CD14-positive monocyte (primary cell): ENCODE measurements around the gene CDK15. TPM values are rescaled to one million over a fixed set of nuclear protein-coding genes. Genes with fewer than 3 reads are reported as not detected.

Experiments used
- DNase-seq, 3 donors: peaks; one replicate each; pipeline ENCODE4 v3.0.0-alpha.2; 2011 to 2022
- H2AFZ ChIP-seq: 2 replicates; pipeline ENCODE4 v1.6.0; 2012; ENCODE audit warnings: mild to moderate bottlenecking, low read depth, low read length, inconsistent platforms; ENCODE audit not compliant: insufficient read depth, poor library complexity, severe bottlenecking
- H3K27ac ChIP-seq, 2 donors: 1 replicate in 1 of 2; 2 replicates in 1 of 2; pipeline ENCODE4 v1.5.1; 2012 to 2013; ENCODE audit warnings: low read length in 2 of 2, control low read depth in 1 of 2, inconsistent platforms in 1 of 2, low read depth in 1 of 2, mild to moderate bottlenecking in 1 of 2
- H3K27me3 ChIP-seq, 2 donors: one replicate each; pipeline versions ENCODE4 v1.6.0 to v1.6.1; 2011 to 2013; ENCODE audit warnings: low read length in 2 of 2; ENCODE audit not compliant: control insufficient read depth in 2 of 2, insufficient read depth in 2 of 2
- H3K36me3 ChIP-seq, 2 donors: replicated peaks in 1 of 2; 1 replicate in 1 of 2; 2 replicates in 1 of 2; pipeline versions ENCODE4 v1.5.1 to v1.6.1; 2012 to 2013; ENCODE audit warnings: low read length in 2 of 2, control low read depth in 1 of 2, inconsistent platforms in 1 of 2, mild to moderate bottlenecking in 1 of 2; ENCODE audit not compliant: insufficient read depth in 2 of 2, control insufficient read depth in 1 of 2
- H3K4me1 ChIP-seq, 2 donors: 1 replicate in 1 of 2; 2 replicates in 1 of 2; pipeline versions ENCODE4 v1.5.1 to v1.6.1; 2012 to 2013; ENCODE audit warnings: low read length in 2 of 2, control low read depth in 1 of 2, inconsistent platforms in 1 of 2, mild to moderate bottlenecking in 1 of 2, moderate library complexity in 1 of 2; ENCODE audit not compliant: insufficient read depth in 2 of 2, control insufficient read depth in 1 of 2
- H3K4me2 ChIP-seq: replicated peaks from 2 replicates; pipeline ENCODE3; 2012; ENCODE audit warnings: low read length, moderate library complexity, mild to moderate bottlenecking; ENCODE audit not compliant: poor library complexity, severe bottlenecking; ENCODE audit errors: extremely low read depth
- H3K4me3 ChIP-seq, 3 experiments: fragments of 200-600 bp in 1 of 3; sonication (generic) in 1 of 3; replicated peaks in 1 of 3; 1 replicate in 2 of 3; 2 replicates in 1 of 3; pipeline ENCODE4 v1.5.1; 2011 to 2013; ENCODE audit warnings: low read length in 3 of 3, mild to moderate bottlenecking in 3 of 3, control low read depth in 2 of 3, low read depth in 2 of 3, inconsistent platforms in 1 of 3, moderate library complexity in 1 of 3
- H3K79me2 ChIP-seq: 2 replicates; pipeline ENCODE4 v1.6.0; 2012; ENCODE audit warnings: mild to moderate bottlenecking, control low read depth, inconsistent platforms, low read length, moderate library complexity; ENCODE audit not compliant: insufficient read depth
- H3K9ac ChIP-seq: 2 replicates; pipeline ENCODE4 v1.6.0; 2017; ENCODE audit warnings: low read length, mild to moderate bottlenecking; ENCODE audit not compliant: insufficient read depth, poor library complexity, severe bottlenecking
- H3K9me3 ChIP-seq, 2 donors: replicated peaks in 1 of 2; 1 replicate in 1 of 2; 2 replicates in 1 of 2; pipeline versions ENCODE4 v1.5.1 to v1.6.1; 2012 to 2013; ENCODE audit warnings: low read length in 2 of 2, control low read depth in 1 of 2; ENCODE audit not compliant: control insufficient read depth in 1 of 2, insufficient read depth in 1 of 2
- H4K20me1 ChIP-seq: 2 replicates; pipeline ENCODE4 v1.6.0; 2012; ENCODE audit warnings: mild to moderate bottlenecking, low read length, control low read depth, moderate library complexity; ENCODE audit not compliant: insufficient read depth
- H3K27ac Mint-ChIP-seq, 7 donors: one replicate each; pipeline ENCODE4 v1.8.0; 2020; ENCODE audit warnings: mild to moderate bottlenecking in 7 of 7, mixed read lengths in 7 of 7, moderate library complexity in 6 of 7, inconsistent platforms in 2 of 7
- H3K27me3 Mint-ChIP-seq, 3 donors: one replicate each; pipeline ENCODE4 v1.8.0; 2021 to 2022; ENCODE audit warnings: low read depth in 3 of 3, mild to moderate bottlenecking in 3 of 3, mixed read lengths in 3 of 3, moderate library complexity in 3 of 3, inconsistent platforms in 1 of 3
- H3K36me3 Mint-ChIP-seq, 2 donors: one replicate each; pipeline ENCODE4 v1.8.0; 2020; ENCODE audit warnings: mixed read lengths in 2 of 2, inconsistent platforms in 1 of 2, mild to moderate bottlenecking in 1 of 2
- H3K4me1 Mint-ChIP-seq: one replicate; pipeline ENCODE4 v1.8.0; 2020; ENCODE audit warnings: mild to moderate bottlenecking, mixed read lengths
- H3K4me3 Mint-ChIP-seq, 2 donors: one replicate each; pipeline ENCODE4 v1.8.0; 2020; ENCODE audit warnings: mild to moderate bottlenecking in 2 of 2, mixed read lengths in 2 of 2, moderate library complexity in 1 of 2
- H3K9me3 Mint-ChIP-seq, 7 donors: one replicate each; pipeline ENCODE4 v1.8.0; 2020 to 2022; ENCODE audit warnings: mixed read lengths in 7 of 7, mild to moderate bottlenecking in 6 of 7, moderate library complexity in 6 of 7, inconsistent platforms in 2 of 7
- WGBS: methylation state at CpG from one replicate; pipeline ENCODE4 v1.1.5; 2013; ENCODE audit warnings: missing lambda C conversion rate; ENCODE audit not compliant: insufficient coverage; 5-methylcytosine and 5-hydroxymethylcytosine counted together
- intact Hi-C, 2 donors: fragments of 100-400 bp; cut with micrococcal nuclease; formaldehyde crosslinking; loops; one replicate each; pipeline versions ENCODE4 v1.15.0 to v1.15.1; 2023
- polyA plus RNA-seq, 3 donors: library from polyadenylated mRNA; depleted of rRNA in 1 of 3; unstranded in 2 of 3; stranded (reverse) in 1 of 3; fragments of 300-500 nt in 2 of 3; fragments of >200 nt in 1 of 3; fragmentation: Illumina TruSeq in 2 of 3; gene quantifications; 1 replicate in 2 of 3; 2 replicates in 1 of 3; pipeline ENCODE4 v1.2.3, GENCODE V29; 2012 to 2021
- TF ChIP-seq, protein P1 (sequence below): fragments of 200-600 bp; IDR thresholded peaks from one replicate; pipeline ENCODE4 v1.8.0; 2022; ENCODE audit warnings: antibody characterized with exemption, mild to moderate bottlenecking

The CDK15 gene
- polyA plus RNA-seq, 3 donors: not detected

DNA sequence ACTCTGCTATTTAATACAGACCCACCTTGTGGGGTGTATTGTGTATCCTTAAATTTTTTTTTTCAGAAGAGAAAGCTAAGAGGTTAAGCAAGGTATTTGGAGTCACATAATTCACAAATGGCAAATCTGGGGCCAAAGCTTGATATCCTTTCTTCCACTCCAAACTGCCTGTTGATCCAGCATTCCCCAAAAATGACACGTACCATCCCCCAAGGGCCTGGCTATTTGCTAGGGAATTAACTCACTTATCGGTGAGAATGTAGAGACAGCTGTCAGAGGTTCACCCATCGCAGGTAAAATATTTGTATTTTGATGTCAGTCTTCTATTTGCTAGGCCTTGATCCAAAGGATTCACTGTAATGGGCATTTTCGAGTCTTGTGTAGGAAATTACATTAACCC lies 123.7 kb downstream of the CDK15 start:
- Histone ChIP-seq H3K27ac (no peak overlapping the region), H3K79me2 (no peaks in the 10 kb centered on the region), H3K4me2 (no peak overlapping the region), H3K4me1 (no peaks in the 10 kb centered on the region), H2AFZ (no peak overlapping the region), H4K20me1 (no peaks in the 10 kb centered on the region), H3K27me3 (no peaks in the 10 kb centered on the region), H3K9me3 (no peaks in the 10 kb centered on the region), H3K36me3 (no peaks in the 10 kb centered on the region), H3K9ac (no peak overlapping the region), H3K4me3 (no peak overlapping the region)
- intact Hi-C loops: no loop called here
- Mint-ChIP-seq H3K27ac (no peak overlapping the region), H3K36me3 (no peaks in the 10 kb centered on the region), H3K27me3 (peaks cover 3 to 5% (median 5%) of the 10 kb centered on the region in 3 donors), H3K4me1 (peaks cover 4% of the 10 kb centered on the region), H3K9me3 (peaks cover 0 to 3% (median 0%) of the 10 kb centered on the region in 7 donors), H3K4me3 (no peak overlapping the region)
- DNase-seq: no peak
- TF ChIP-seq, protein P1, sequence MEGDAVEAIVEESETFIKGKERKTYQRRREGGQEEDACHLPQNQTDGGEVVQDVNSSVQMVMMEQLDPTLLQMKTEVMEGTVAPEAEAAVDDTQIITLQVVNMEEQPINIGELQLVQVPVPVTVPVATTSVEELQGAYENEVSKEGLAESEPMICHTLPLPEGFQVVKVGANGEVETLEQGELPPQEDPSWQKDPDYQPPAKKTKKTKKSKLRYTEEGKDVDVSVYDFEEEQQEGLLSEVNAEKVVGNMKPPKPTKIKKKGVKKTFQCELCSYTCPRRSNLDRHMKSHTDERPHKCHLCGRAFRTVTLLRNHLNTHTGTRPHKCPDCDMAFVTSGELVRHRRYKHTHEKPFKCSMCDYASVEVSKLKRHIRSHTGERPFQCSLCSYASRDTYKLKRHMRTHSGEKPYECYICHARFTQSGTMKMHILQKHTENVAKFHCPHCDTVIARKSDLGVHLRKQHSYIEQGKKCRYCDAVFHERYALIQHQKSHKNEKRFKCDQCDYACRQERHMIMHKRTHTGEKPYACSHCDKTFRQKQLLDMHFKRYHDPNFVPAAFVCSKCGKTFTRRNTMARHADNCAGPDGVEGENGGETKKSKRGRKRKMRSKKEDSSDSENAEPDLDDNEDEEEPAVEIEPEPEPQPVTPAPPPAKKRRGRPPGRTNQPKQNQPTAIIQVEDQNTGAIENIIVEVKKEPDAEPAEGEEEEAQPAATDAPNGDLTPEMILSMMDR: no peak
- 100% methylated on average over 2 of the region's 4 CpGs for WGBS

DNA sequence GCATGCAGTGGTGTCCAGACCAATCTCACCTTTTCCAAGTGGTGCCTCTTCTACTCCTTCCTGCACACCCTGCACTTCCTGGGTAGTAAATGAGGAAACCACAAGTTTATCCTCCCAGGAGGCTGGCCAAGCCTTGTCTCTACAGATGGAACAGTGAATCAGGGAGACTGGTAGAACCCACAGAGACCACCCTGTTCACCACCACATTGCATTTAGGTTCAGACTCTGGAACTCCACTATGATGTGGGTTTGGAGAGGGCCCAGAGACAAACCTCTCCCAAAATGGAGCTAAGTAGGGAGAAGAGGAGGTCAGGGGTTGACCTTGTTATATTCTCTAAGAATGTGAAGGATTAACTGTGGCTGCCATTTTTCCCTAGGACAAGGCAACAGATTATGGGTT lies 124.5 kb downstream of the CDK15 start:
- Histone ChIP-seq H3K4me3 (no peak overlapping the region), H3K27me3 (no peaks in the 10 kb centered on the region), H3K36me3 (no peaks in the 10 kb centered on the region), H3K27ac (no peak overlapping the region), H4K20me1 (no peaks in the 10 kb centered on the region), H3K4me1 (no peaks in the 10 kb centered on the region), H3K9me3 (peaks cover 0 to 3% of the 10 kb centered on the region in 2 donors), H3K9ac (no peak overlapping the region), H3K79me2 (no peaks in the 10 kb centered on the region), H3K4me2 (no peak overlapping the region), H2AFZ (no peak overlapping the region)
- peaks cover 0 to 7% (median 3%) of the 10 kb centered on the region in 7 donors for H3K9me3 Mint-ChIP-seq
- DNase-seq: no peak
- no peaks in the 10 kb centered on the region for H3K36me3 Mint-ChIP-seq
- intact Hi-C loops: no loop called here
- no peak overlapping the region for H3K4me3 Mint-ChIP-seq
- H3K4me1 Mint-ChIP-seq: peaks cover 4% of the 10 kb centered on the region
- H3K27me3 Mint-ChIP-seq: peaks cover 3 to 5% (median 5%) of the 10 kb centered on the region in 3 donors
- H3K27ac Mint-ChIP-seq: no peak overlapping the region
- TF ChIP-seq, protein P1: no peak
